ENCODE measurements around the gene TEX22. TPM values are rescaled to one million over a fixed set of nuclear protein-coding genes. Genes with fewer than 3 reads are reported as not detected.

TEX22 gene
- total and polyA plus RNA-seq, 2 donors (not counting 1 experiment from before 2014, with no cell fraction given), result 0.05 to 0.33 TPM

GRCh38 chr14:105445290-105445689 is 47.0 kb downstream of the TEX22 start:
- H3K27ac ChIP-seq (ENCODE audit: insufficient read depth, low read length), result no peak overlapping the region
- H2AFZ ChIP-seq (ENCODE audit: low read length), result no peak overlapping the region
- H3K9me3 ChIP-seq (ENCODE audit: control insufficient read depth, insufficient read depth, low read depth, low read length), result no peaks in the 10 kb centered on the region
- H3K36me3 ChIP-seq (ENCODE audit: control insufficient read depth, insufficient read depth, low read length), result peaks cover 8% of the 10 kb centered on the region
- H3K4me3 ChIP-seq (replicated peaks in 1 of 4; ENCODE audit: control extremely low read depth in 1 of 4, insufficient read depth in 1 of 4, low read depth in 3 of 4, low read length in 4 of 4), result no peak overlapping the region
- no peak for DNase-seq (ENCODE audit: low read depth in 2 of 2)
- H3K27me3 ChIP-seq (ENCODE audit: control insufficient read depth, insufficient read depth, low read length), result no peaks in the 10 kb centered on the region
- H3K4me1 ChIP-seq (ENCODE audit: control insufficient read depth, extremely low read depth, insufficient read depth, low read length), result no peaks in the 10 kb centered on the region
- H3K9ac ChIP-seq (ENCODE audit: insufficient read depth, low read length), result no peak overlapping the region
- H3K79me2 ChIP-seq (ENCODE audit: control insufficient read depth, insufficient read depth, low read length), result peaks cover 2% of the 10 kb centered on the region
- TF ChIP-seq, protein P1, sequence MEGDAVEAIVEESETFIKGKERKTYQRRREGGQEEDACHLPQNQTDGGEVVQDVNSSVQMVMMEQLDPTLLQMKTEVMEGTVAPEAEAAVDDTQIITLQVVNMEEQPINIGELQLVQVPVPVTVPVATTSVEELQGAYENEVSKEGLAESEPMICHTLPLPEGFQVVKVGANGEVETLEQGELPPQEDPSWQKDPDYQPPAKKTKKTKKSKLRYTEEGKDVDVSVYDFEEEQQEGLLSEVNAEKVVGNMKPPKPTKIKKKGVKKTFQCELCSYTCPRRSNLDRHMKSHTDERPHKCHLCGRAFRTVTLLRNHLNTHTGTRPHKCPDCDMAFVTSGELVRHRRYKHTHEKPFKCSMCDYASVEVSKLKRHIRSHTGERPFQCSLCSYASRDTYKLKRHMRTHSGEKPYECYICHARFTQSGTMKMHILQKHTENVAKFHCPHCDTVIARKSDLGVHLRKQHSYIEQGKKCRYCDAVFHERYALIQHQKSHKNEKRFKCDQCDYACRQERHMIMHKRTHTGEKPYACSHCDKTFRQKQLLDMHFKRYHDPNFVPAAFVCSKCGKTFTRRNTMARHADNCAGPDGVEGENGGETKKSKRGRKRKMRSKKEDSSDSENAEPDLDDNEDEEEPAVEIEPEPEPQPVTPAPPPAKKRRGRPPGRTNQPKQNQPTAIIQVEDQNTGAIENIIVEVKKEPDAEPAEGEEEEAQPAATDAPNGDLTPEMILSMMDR (conservative IDR thresholded peaks at IDR 0.05 in 1 of 2, IDR thresholded peaks at IDR 0.05 in 1 of 2; ENCODE audit: low read depth in 1 of 2, low read length in 2 of 2), result no peak
- TF ChIP-seq EZH2 (IDR thresholded peaks at IDR 0.05; ENCODE audit: low read length, missing control alignments), result no peak
- H4K20me1 ChIP-seq (ENCODE audit: control insufficient read depth, extremely low read depth, insufficient read depth, low read length), result no peaks in the 10 kb centered on the region
- H3K4me2 ChIP-seq (ENCODE audit: extremely low read depth, insufficient read depth, low read length), result no peak overlapping the region

DNA sequence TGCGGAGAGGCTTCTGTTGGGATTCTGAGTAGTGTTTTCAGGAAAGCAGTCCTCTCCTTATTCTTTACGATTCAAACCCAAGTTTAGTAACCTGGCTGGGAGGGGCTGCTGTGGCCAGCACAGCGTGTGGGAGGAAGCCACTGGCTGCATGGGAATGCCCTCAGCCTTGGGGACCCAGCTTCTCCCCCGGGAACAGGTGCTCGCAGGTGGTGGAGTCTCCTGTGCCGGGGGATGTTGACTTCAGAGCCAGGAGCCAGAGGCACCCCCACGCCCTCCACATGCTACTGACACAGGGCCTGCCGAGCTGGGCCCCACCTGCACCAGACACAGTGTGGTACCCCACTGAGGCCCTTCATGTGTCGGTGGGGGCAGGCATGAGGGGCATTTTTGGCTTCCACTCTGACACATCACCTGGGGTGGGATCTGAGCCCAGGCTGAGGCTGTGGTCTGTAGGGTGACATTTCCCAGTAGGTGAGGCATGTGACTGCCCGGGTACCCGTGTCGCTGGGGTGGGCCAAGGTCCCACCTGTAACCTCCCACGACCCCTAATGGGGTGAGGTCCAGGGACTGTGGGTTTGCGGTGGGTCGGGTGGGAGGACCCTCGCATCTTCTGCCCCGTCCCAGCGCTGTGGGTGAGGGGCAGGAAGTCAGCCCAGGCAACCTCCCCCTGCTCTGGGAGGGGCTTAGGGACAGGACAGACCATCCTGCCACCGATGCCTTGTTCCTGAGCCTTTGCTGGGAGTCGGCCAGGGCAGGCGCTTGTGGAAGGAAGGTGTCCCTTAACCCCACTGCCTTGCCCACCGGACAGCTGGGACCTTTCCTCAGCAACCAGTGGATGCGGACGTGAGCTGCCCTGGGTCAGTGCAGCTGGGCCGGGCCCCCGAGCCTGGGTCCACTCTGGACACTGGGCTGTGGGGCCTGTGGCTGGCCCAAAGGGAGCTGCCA is 47.8 kb downstream of the TEX22 start:
- Histone ChIP-seq H3K4me1 (ENCODE audit: control insufficient read depth, extremely low read depth, insufficient read depth, low read length) (no peaks in the 10 kb centered on the region), H3K27ac (ENCODE audit: insufficient read depth, low read length) (no peak overlapping the region), H2AFZ (ENCODE audit: low read length) (no peak overlapping the region), H3K9me3 (ENCODE audit: control insufficient read depth, insufficient read depth, low read depth, low read length) (no peaks in the 10 kb centered on the region), H3K27me3 (ENCODE audit: control insufficient read depth, insufficient read depth, low read length) (no peaks in the 10 kb centered on the region), H3K79me2 (ENCODE audit: control insufficient read depth, insufficient read depth, low read length) (no peaks in the 10 kb centered on the region), H3K4me3 (replicated peaks in 1 of 4; ENCODE audit: control extremely low read depth in 1 of 4, insufficient read depth in 1 of 4, low read depth in 3 of 4, low read length in 4 of 4) (no peak overlapping the region), H3K9ac (ENCODE audit: insufficient read depth, low read length) (no peak overlapping the region), H3K4me2 (ENCODE audit: extremely low read depth, insufficient read depth, low read length) (no peak overlapping the region), H3K36me3 (ENCODE audit: control insufficient read depth, insufficient read depth, low read length) (peaks cover 10% of the 10 kb centered on the region), H4K20me1 (ENCODE audit: control insufficient read depth, extremely low read depth, insufficient read depth, low read length) (no peaks in the 10 kb centered on the region)
- no peak for DNase-seq (ENCODE audit: low read depth in 2 of 2)
- no peak for TF ChIP-seq EZH2 (IDR thresholded peaks at IDR 0.05; ENCODE audit: low read length, missing control alignments)
- TF ChIP-seq, protein P1 (conservative IDR thresholded peaks at IDR 0.05 in 1 of 2, IDR thresholded peaks at IDR 0.05 in 1 of 2; ENCODE audit: low read depth in 1 of 2, low read length in 2 of 2), result no peak

DNA sequence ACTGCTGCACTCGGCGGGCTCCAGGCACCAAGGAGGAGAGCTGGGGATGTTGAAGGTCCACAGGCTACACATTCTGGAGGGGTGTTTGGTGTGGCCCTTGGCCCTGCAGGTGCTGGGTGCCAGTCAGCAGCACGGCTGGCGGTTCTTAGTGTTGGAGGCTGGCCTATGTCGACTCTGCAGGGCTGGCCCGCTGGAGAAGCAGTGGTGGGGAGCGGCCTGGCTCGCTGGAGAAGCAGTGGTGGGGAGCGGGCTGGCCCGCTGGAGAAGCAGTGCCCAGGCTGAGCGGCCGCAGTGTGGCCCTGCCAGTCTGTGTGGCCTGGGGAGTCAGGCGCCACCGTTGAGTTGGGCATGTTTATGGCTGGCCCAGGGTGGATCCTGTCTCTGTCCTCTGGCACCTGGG is 48.6 kb downstream of the TEX22 start:
- no peak overlapping the region for H2AFZ ChIP-seq (ENCODE audit: low read length)
- H3K9ac ChIP-seq (ENCODE audit: insufficient read depth, low read length), result no peak overlapping the region
- H3K4me3 ChIP-seq (replicated peaks in 1 of 4; ENCODE audit: control extremely low read depth in 1 of 4, insufficient read depth in 1 of 4, low read depth in 3 of 4, low read length in 4 of 4), result no peak overlapping the region
- no peak for DNase-seq (ENCODE audit: low read depth in 2 of 2)
- no peaks in the 10 kb centered on the region for H3K4me1 ChIP-seq (ENCODE audit: control insufficient read depth, extremely low read depth, insufficient read depth, low read length)
- H3K27ac ChIP-seq (ENCODE audit: insufficient read depth, low read length), result no peak overlapping the region
- H3K9me3 ChIP-seq (ENCODE audit: control insufficient read depth, insufficient read depth, low read depth, low read length), result no peaks in the 10 kb centered on the region
- no peaks in the 10 kb centered on the region for H3K79me2 ChIP-seq (ENCODE audit: control insufficient read depth, insufficient read depth, low read length)
- no peak overlapping the region for H3K4me2 ChIP-seq (ENCODE audit: extremely low read depth, insufficient read depth, low read length)
- peaks cover 11% of the 10 kb centered on the region for H3K36me3 ChIP-seq (ENCODE audit: control insufficient read depth, insufficient read depth, low read length)
- no peaks in the 10 kb centered on the region for H3K27me3 ChIP-seq (ENCODE audit: control insufficient read depth, insufficient read depth, low read length)
- H4K20me1 ChIP-seq (ENCODE audit: control insufficient read depth, extremely low read depth, insufficient read depth, low read length), result no peaks in the 10 kb centered on the region
- TF ChIP-seq, protein P1 (conservative IDR thresholded peaks at IDR 0.05 in 1 of 2, IDR thresholded peaks at IDR 0.05 in 1 of 2; ENCODE audit: low read depth in 1 of 2, low read length in 2 of 2), result no peak
- TF ChIP-seq EZH2 (IDR thresholded peaks at IDR 0.05; ENCODE audit: low read length, missing control alignments), result no peak

Data from fibroblast of lung (primary cell).